Uterus (tissue), 2 donors: Measurements from ENCODE around the gene ZNF423.

Experiments
- CTCF ChIP-seq, 4 experiments: fragments of 200-600 bp in 2 of 4; fragments of 450-650 bp in 2 of 4; sonication (generic) in 2 of 4; IDR thresholded peaks; one replicate each; pipeline ENCODE4 v1.5.1; 2016 to 2019; ENCODE audit warnings: antibody characterized with exemption in 4 of 4, mild to moderate bottlenecking in 2 of 4, moderate library complexity in 1 of 4
- POLR2A ChIP-seq, 2 donors: fragments of 450-650 bp; IDR thresholded peaks; one replicate each; pipeline ENCODE4 v1.6.1; 2016; ENCODE audit warnings: antibody characterized with exemption in 2 of 2, mild to moderate bottlenecking in 1 of 2, moderate library complexity in 1 of 2

GRCh38 chr16:49602976-49603310, 253.0 kb downstream of the ZNF423 start:
- no peak for TF ChIP-seq CTCF (IDR thresholded peaks at IDR 0.05)
- TF ChIP-seq POLR2A (IDR thresholded peaks at IDR 0.05): no peak
